Non-pigmented ciliary epithelial cell (primary cell): Measurements from ENCODE around the gene PTPRN2.
"Not testable (repeated sequence)": the region's sequence is repeated elsewhere in the genome, so short reads cannot be mapped to it uniquely, and the experiment has no call there.

Experiments
- DNase-seq: peaks from one replicate; pipeline ENCODE4 v3.0.0-alpha.2; 2010; ENCODE audit warnings: low read depth

PTPRN2 gene

GRCh38 chr7:158174947-158175346, 412.7 kb downstream of the PTPRN2 start:
- no peak for DNase-seq

GRCh38 chr7:158167373-158167772, 420.2 kb downstream of the PTPRN2 start:
- DNase-seq: no peak

- DNase-seq: no peak
Measured at GRCh38 chr7:158166386-158167340, 421.0 kb downstream of the PTPRN2 start.

DNA sequence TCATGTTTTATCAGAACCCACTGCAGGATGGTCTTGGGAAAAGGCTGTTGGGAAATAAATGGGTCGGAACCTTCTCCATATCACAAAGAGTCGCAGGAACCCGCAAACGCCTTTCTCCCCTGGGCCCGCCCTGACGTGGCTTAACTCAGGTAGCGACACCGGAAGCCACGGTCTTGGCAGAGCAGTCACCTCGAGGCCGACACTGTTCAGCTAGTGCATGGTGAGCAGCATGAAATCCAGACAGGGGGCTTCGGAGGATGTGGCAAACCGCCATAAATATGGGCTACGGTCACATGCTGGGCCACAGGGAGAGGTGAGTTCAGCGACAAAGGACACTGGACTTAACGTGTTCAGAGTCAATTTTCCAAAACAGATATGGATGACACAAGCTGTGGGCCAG, 421.9 kb downstream of the PTPRN2 start:
- DNase-seq: no peak

DNA sequence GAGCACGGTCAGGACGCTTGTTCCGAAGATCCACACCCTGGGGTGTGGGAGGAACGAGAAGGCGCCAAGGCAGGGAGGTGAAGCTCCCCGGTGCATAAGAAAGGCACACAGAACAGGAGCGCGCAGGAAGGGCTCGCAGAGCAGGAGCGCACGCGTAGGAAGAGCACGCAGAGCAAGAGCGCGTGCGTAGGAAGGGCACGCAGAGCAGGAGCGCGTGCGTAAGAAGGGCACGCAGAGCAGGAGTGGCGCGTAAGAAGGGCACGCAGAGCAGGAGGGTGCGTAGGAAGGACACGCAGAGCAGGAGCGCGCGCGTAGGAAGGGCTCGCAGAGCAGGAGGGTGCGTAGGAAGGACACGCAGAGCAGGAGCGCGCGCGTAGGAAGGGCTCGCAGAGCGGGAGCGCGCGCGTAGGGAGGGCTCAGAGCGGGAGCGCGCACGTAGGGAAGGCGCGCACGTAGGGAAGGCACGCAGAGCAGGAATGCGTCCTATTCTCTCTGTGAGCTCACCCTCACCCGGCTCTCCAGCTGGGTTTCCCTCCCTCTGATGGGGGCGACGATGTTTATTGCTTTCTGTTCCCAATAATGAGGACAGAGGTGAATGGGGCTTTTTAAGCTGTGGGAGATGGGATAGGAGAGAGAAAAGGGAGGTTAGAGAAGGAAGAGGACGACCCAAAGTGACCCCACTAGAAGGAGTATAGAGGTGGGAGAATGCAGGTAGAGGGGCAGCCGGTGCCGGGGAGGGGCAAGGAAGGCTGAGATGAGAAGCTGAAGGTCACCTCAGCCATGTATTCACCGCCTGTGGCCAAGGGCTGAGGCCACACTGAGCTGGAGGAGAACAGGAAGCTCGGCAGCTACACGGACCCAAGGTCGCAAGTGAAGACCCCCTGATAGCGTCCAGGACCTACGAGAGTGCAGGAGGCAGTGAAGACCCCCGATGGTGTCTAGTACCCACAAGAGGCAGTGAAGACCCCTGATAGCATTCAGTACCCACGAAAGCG, 423.2 kb downstream of the PTPRN2 start:
- DNase-seq: no peak

GRCh38 chr7:158161194-158161593, 426.4 kb downstream of the PTPRN2 start:
- DNase-seq: no peak

DNA sequence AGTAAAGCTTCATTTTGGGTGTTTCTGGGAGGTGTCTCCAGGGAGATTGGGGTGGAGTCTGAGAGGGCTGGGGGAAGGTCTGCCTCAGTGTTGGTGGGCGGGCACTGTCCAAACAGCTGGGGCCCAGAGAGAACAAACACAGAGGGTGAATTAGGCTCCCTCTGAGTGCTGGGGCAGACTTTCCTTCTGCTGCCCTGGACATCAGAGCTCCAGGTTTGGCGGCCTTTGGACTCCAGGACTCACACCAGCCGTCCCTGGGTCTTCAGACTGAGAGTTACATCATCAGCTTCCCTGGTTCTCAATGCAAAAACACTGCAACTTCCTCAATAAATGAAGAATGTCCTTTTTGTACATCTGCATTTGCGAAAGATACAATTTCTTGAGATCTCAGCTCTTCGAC, 427.4 kb downstream of the PTPRN2 start:
- no peak for DNase-seq

DNA sequence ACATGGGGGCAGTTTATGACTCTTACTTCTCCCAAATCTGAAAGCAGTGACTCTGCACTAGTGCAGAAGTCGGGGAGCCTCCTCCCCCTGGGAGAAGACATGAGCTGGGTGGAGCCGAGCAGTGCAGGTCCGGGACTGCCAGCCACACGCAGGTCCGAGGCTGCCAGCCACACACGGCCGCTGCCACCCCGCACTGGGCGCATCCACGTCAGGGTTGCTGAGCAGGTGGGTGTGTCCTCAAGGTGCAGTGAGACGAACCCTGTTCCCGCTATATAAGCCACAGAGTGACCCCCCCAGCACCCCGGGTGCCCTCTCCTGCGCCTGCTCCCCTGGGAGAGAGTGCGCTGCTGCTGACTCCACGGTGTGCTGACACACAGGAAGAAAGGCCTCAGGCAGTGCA, 430.2 kb downstream of the PTPRN2 start:
- no peak for DNase-seq

DNA sequence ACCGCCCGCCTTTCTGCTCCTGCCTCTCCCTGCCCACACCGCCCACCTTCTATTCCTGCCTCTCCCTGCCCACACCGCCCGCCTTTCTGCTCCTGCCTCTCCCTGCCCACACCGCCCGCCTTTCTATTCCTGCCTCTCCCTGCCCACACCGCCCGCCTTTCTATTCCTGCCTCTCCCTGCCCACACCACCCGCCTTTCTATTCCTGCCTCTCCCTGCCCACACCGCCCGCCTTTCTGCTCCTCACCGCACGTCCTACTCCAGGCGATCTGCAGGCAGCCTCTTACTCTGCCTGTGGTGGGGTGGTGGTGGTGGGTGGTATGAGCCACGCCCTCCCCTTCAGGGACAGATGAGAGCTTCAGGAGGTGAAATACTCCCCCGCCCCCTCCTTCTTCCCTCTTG, 436.4 kb downstream of the PTPRN2 start:
- DNase-seq: not testable (repeated sequence)

GRCh38 chr7:158150234-158150633, 437.4 kb downstream of the PTPRN2 start:
- no peak for DNase-seq

GRCh38 chr7:158147431-158147830, 440.2 kb downstream of the PTPRN2 start:
- not testable (repeated sequence) for DNase-seq

GRCh38 chr7:158145370-158145769, 442.3 kb downstream of the PTPRN2 start:
- no peak for DNase-seq

GRCh38 chr7:158143196-158144120, 444.2 kb downstream of the PTPRN2 start:
- no peak for DNase-seq

GRCh38 chr7:158142657-158143056, 445.0 kb downstream of the PTPRN2 start:
- no peak for DNase-seq

GRCh38 chr7:158141806-158142518, 445.7 kb downstream of the PTPRN2 start:
- no peak for DNase-seq

- no peak for DNase-seq
Measured at GRCh38 chr7:158141221-158141582, 446.4 kb downstream of the PTPRN2 start.

DNA sequence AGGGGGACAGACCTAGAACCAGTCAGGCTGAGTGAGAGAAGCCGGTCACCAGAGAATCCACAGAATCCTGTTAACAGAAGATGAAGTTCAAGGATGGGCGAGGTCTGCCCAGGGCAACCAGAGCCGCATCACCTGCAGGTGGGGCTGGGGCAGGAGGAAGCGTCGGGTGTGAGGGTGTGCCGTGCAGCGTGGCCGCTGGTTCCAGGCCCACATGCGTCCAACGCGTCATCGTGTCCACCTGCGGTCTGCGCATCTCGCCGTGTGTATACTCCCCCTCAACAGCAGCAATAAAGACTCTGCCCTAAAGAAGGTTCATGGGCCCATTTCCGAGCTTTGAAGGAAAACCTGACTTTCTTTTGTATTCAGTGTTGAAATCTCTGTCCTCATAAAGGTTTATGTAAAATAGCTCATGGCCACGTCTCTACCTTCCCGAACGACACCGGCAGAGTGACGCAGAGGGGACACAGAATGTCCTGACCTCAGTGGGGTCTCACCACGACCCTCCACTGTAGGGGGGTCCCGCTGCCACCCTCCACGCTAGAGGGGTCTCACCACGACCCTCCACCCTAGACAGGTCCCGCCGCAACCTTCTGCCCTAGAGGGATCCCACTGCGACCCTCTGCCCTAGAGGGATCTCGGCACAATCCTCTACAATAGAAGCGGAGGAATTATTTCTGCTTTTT, 446.9 kb downstream of the PTPRN2 start:
- DNase-seq: no peak

DNA sequence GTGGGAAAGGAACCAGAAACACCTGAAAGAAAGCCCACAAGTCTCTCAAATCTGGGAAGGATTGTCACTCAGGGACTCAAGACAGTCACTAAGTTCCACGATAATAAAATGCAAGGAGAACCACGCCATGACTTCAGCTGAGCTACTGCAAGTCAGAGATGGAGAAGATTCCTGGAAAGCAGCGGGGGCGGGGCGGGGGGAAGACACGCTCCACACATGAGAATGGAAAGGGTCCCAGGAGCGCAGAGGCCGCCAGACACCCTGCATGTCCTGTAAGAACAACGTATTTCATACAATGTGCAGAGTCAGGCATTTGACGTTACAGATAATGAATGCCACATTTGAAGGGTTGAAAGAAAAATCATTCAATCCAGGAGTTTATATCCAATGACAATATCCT, 448.1 kb downstream of the PTPRN2 start:
- no peak for DNase-seq

GRCh38 chr7:158138329-158138597, 449.4 kb downstream of the PTPRN2 start:
- DNase-seq: no peak

- DNase-seq: no peak
Measured at GRCh38 chr7:158137516-158138328, 449.9 kb downstream of the PTPRN2 start.
